Spleen (tissue), 7 donors: ENCODE measurements around the gene ABHD8.

Source experiments
- CTCF ChIP-seq, 11 experiments: fragments of 200-600 bp in 7 of 11; fragments of 450-650 bp in 4 of 11; sonication (generic) in 4 of 11; IDR thresholded peaks in 8 of 11; conservative IDR thresholded peaks in 3 of 11; 1 replicate in 7 of 11; 2 replicates in 4 of 11; pipeline versions ENCODE4 v1.4.0 to v1.8.0; 2016 to 2021; ENCODE audit warnings: antibody characterized with exemption in 11 of 11, inconsistent platforms in 4 of 11, mild to moderate bottlenecking in 1 of 11
- POLR2A ChIP-seq, 3 donors: fragments of 450-650 bp; IDR thresholded peaks; one replicate each; pipeline ENCODE4 v1.5.1; 2017; ENCODE audit warnings: antibody characterized with exemption in 3 of 3, mild to moderate bottlenecking in 1 of 3
- donor health status: DM: no; HTN: no; CAD: no; lungs with moderate emphysema.
- donor health status: DM: no; HTN: no; CAD: no.
- donor health status: DM: no; HTN: no; CAD: no.

GRCh38 chr19:17312189-17313113 lies 9.2 kb upstream of the ABHD8 start:
- TF ChIP-seq CTCF (IDR thresholded peaks at IDR 0.05 in 8 of 11, conservative IDR thresholded peaks at IDR 0.05 in 3 of 11), result no peak
- no peak for TF ChIP-seq POLR2A (IDR thresholded peaks at IDR 0.05)
